Breast epithelium (tissue), 4 donors: Measurements from ENCODE around the gene ALG2. TPM values are rescaled to one million over a fixed set of nuclear protein-coding genes. Genes with fewer than 3 reads are reported as not detected.

Experiments used
- DNase-seq, 2 donors: peaks; one replicate each; pipeline ENCODE4 v3.0.0-alpha.2; 2019; ENCODE audit warnings: low spot score in 2 of 2
- H3K27ac ChIP-seq, 2 donors: fragments of 200-600 bp; sonication (generic) in 1 of 2; one replicate each; pipeline ENCODE4 v1.5.1; 2016 to 2019; ENCODE audit warnings: mild to moderate bottlenecking in 1 of 2
- H3K27me3 ChIP-seq, 2 donors: fragments of 200-600 bp; sonication (generic) in 1 of 2; one replicate each; pipeline versions ENCODE4 v1.5.1 to v1.6.0; 2017 to 2019; ENCODE audit warnings: control low read depth in 1 of 2, mild to moderate bottlenecking in 1 of 2
- H3K36me3 ChIP-seq: fragments of 200-600 bp; one replicate; pipeline ENCODE4 v1.5.1; 2019
- H3K4me1 ChIP-seq, 2 donors: fragments of 200-600 bp; sonication (generic); one replicate each; pipeline ENCODE4 v1.5.1; 2016 to 2019; ENCODE audit warnings: control low read depth in 1 of 2
- H3K4me3 ChIP-seq, 3 donors: fragments of 200-600 bp; sonication (generic); 1 replicate in 2 of 3; 2 replicates in 1 of 3; pipeline ENCODE4 v1.5.1; 2016 to 2019; ENCODE audit warnings: mild to moderate bottlenecking in 3 of 3, moderate library complexity in 2 of 3
- H3K9me3 ChIP-seq, 2 donors: fragments of 200-600 bp; sonication (generic) in 1 of 2; one replicate each; pipeline ENCODE4 v1.5.1; 2016 to 2019; ENCODE audit warnings: control low read depth in 1 of 2
- CTCF ChIP-seq, 3 donors: fragments of 450-650 bp; IDR thresholded peaks; one replicate each; pipeline ENCODE4 v1.5.1; 2016 to 2017; ENCODE audit warnings: antibody characterized with exemption in 3 of 3, mild to moderate bottlenecking in 3 of 3, moderate library complexity in 3 of 3
- POLR2A ChIP-seq: fragments of 450-650 bp; IDR thresholded peaks from one replicate; pipeline ENCODE4 v1.6.1; 2016; ENCODE audit warnings: antibody characterized with exemption, mild to moderate bottlenecking, moderate library complexity
- POLR2AphosphoS5 ChIP-seq, 3 donors: sonication (generic); formaldehyde crosslinking; IDR thresholded peaks; one replicate each; pipeline ENCODE4 v1.6.1; 2017; ENCODE audit warnings: antibody characterized with exemption in 3 of 3
- intact Hi-C: fragments of 100-400 bp; cut with DNase I; formaldehyde crosslinking; loops from one replicate; pipeline ENCODE4 v1.15.1; 2023; ENCODE audit warnings: low total_unique reads
- total RNA-seq, 3 donors: library from RNA; depleted of rRNA; stranded (reverse); fragments of >200 nt; gene quantifications; one replicate each; pipeline ENCODE4 v1.1.0, GENCODE V29; 2016

ALG2 gene
- total RNA-seq, 3 donors from 2014 or later, result 30.2 to 44.5 (median 40.3) TPM

- peaks cover 0 to 18% of the 10 kb centered on the region in 2 donors for H3K4me1 ChIP-seq
- DNase-seq, result no peak
- no peaks in the 10 kb centered on the region for H3K27me3 ChIP-seq
- no peaks in the 10 kb centered on the region for H3K9me3 ChIP-seq
- H3K4me3 ChIP-seq, result peak overlapping the region in 2 of 3 donors; percentile 68 to 98
- intact Hi-C loops, result no loop called here
- no peak for TF ChIP-seq POLR2A
- no peak for TF ChIP-seq POLR2AphosphoS5 (IDR thresholded peaks at IDR 0.05)
- no peaks in the 10 kb centered on the region for H3K36me3 ChIP-seq
- H3K27ac ChIP-seq, result no peak overlapping the region
Measured at GRCh38 chr9:99220011-99220410, 1.7 kb downstream of the ALG2 start.

GRCh38 chr9:99216073-99216472, 5.7 kb downstream of the ALG2 start:
- H3K27ac ChIP-seq, result no peak overlapping the region
- no peak for DNase-seq
- H3K27me3 ChIP-seq, result no peaks in the 10 kb centered on the region
- peaks cover 0 to 6% of the 10 kb centered on the region in 2 donors for H3K4me1 ChIP-seq
- TF ChIP-seq CTCF (IDR thresholded peaks at IDR 0.05) (no peak), POLR2A (no peak), POLR2AphosphoS5 (IDR thresholded peaks at IDR 0.05) (no peak)
- H3K36me3 ChIP-seq, result no peaks in the 10 kb centered on the region
- no peaks in the 10 kb centered on the region for H3K9me3 ChIP-seq
- intact Hi-C loops, result no loop called here
- no peak overlapping the region for H3K4me3 ChIP-seq

- Histone ChIP-seq H3K9me3 (no peaks in the 10 kb centered on the region), H3K4me1 (no peaks in the 10 kb centered on the region), H3K4me3 (no peak overlapping the region), H3K36me3 (no peaks in the 10 kb centered on the region), H3K27me3 (no peaks in the 10 kb centered on the region), H3K27ac (no peak overlapping the region)
- no peak for TF ChIP-seq CTCF (IDR thresholded peaks at IDR 0.05)
- DNase-seq, result no peak
- intact Hi-C loops, result no loop called here
Measured at GRCh38 chr9:99213197-99213596, 8.5 kb downstream of the ALG2 start.

- Histone ChIP-seq H3K36me3 (no peaks in the 10 kb centered on the region), H3K4me3 (no peak overlapping the region), H3K4me1 (no peaks in the 10 kb centered on the region), H3K27ac (no peak overlapping the region), H3K27me3 (no peaks in the 10 kb centered on the region), H3K9me3 (no peaks in the 10 kb centered on the region)
- TF ChIP-seq POLR2AphosphoS5 (IDR thresholded peaks at IDR 0.05), result no peak
- TF ChIP-seq CTCF (IDR thresholded peaks at IDR 0.05), result no peak
- no peak for DNase-seq
- intact Hi-C loops, result no loop called here
Measured at GRCh38 chr9:99211746-99212145, 10.0 kb downstream of the ALG2 start.

- Histone ChIP-seq H3K27ac (no peak overlapping the region), H3K4me1 (no peaks in the 10 kb centered on the region), H3K9me3 (no peaks in the 10 kb centered on the region), H3K4me3 (no peak overlapping the region), H3K36me3 (no peaks in the 10 kb centered on the region), H3K27me3 (no peaks in the 10 kb centered on the region)
- intact Hi-C loops, result no loop called here
- no peak for TF ChIP-seq POLR2A
- TF ChIP-seq CTCF (IDR thresholded peaks at IDR 0.05), result no peak
- TF ChIP-seq POLR2AphosphoS5 (IDR thresholded peaks at IDR 0.05), result no peak
- no peak for DNase-seq
Measured at GRCh38 chr9:99210572-99210971, 11.2 kb downstream of the ALG2 start.

- Histone ChIP-seq H3K36me3 (no peaks in the 10 kb centered on the region), H3K4me1 (no peaks in the 10 kb centered on the region), H3K9me3 (no peaks in the 10 kb centered on the region), H3K4me3 (no peak overlapping the region), H3K27ac (no peak overlapping the region), H3K27me3 (no peaks in the 10 kb centered on the region)
- TF ChIP-seq CTCF (IDR thresholded peaks at IDR 0.05), result no peak
- no peak for TF ChIP-seq POLR2AphosphoS5 (IDR thresholded peaks at IDR 0.05)
- no peak for TF ChIP-seq POLR2A
- intact Hi-C loops, result no loop called here
- DNase-seq, result no peak
Measured at GRCh38 chr9:99201603-99202002, 20.1 kb downstream of the ALG2 start.
